ENCODE results near the gene EDN1.

GRCh38 chr6:12335131-12335527 lies 45.0 kb downstream of the EDN1 start:
- TF ChIP-seq CTCF (IDR thresholded peaks at IDR 0.05; ENCODE audit: insufficient read depth, low read length) (no peak), REST (IDR thresholded peaks at IDR 0.05; ENCODE audit: insufficient replicate concordance, low read depth) (no peak), POLR2AphosphoS5 (IDR thresholded peaks at IDR 0.05; ENCODE audit: low read depth) (no peak), GABPA (IDR thresholded peaks at IDR 0.05; ENCODE audit: low read depth) (no peak)

Data from HL-60 (cell line).